A673 (cell line): ENCODE data around the gene CMIP.

Source experiments
- CTCF ChIP-seq: fragments of 300-800, 200-600 bp; sonication (generic); conservative IDR thresholded peaks from 2 replicates; pipeline ENCODE4 v1.5.1; 2017; ENCODE audit warnings: low read depth, mild to moderate bottlenecking, antibody characterized with exemption, low read length, moderate library complexity, mixed read lengths
- EZH2 ChIP-seq: fragments of 200-600 bp; sonication (generic); IDR thresholded peaks from 2 replicates; pipeline ENCODE4 v1.6.1; 2017; ENCODE audit warnings: borderline replicate concordance, low read depth, mild to moderate bottlenecking, mixed read lengths, antibody characterized with exemption, low read length; ENCODE audit not compliant: poor library complexity, severe bottlenecking

GRCh38 chr16:81535679-81536360 is 91.2 kb downstream of the CMIP start:
- TF ChIP-seq CTCF (no peak), EZH2 (no peak)
